Glutamatergic neuron (in vitro differentiated cells): Measurements from ENCODE around the gene ZNF648. TPM values are rescaled to one million over a fixed set of nuclear protein-coding genes. Genes with fewer than 3 reads are reported as not detected.
"Not testable (repeated sequence)": the region's sequence is repeated elsewhere in the genome, so short reads cannot be mapped to it uniquely, and the experiment has no call there.

Experiments used
- DNase-seq: peaks from one replicate; pipeline ENCODE4 v3.0.0; 2022
- H3K27ac Mint-ChIP-seq: one replicate; pipeline ENCODE4 v1.8.0; 2020; ENCODE audit warnings: mild to moderate bottlenecking, mixed read lengths, inconsistent platforms; ENCODE audit not compliant: unreplicated experiment
- H3K27me3 Mint-ChIP-seq: one replicate; pipeline ENCODE4 v1.8.0; 2020; ENCODE audit warnings: mild to moderate bottlenecking, moderate library complexity, mixed read lengths, inconsistent platforms; ENCODE audit not compliant: unreplicated experiment
- H3K36me3 Mint-ChIP-seq: one replicate; pipeline ENCODE4 v1.8.0; 2020; ENCODE audit warnings: mild to moderate bottlenecking, mixed read lengths, inconsistent platforms; ENCODE audit not compliant: unreplicated experiment
- H3K4me1 Mint-ChIP-seq: one replicate; pipeline ENCODE4 v1.8.0; 2020; ENCODE audit warnings: mild to moderate bottlenecking, low read depth, mixed read lengths, inconsistent platforms; ENCODE audit not compliant: unreplicated experiment
- H3K4me3 Mint-ChIP-seq: one replicate; pipeline ENCODE4 v1.8.0; 2020; ENCODE audit warnings: mild to moderate bottlenecking, mixed read lengths, inconsistent platforms; ENCODE audit not compliant: unreplicated experiment
- H3K9me3 Mint-ChIP-seq: one replicate; pipeline ENCODE4 v1.8.0; 2020; ENCODE audit warnings: mild to moderate bottlenecking, moderate library complexity, mixed read lengths, inconsistent platforms; ENCODE audit not compliant: unreplicated experiment
- CTCF ChIP-seq: fragments of 200-600 bp; sonication (generic); IDR thresholded peaks from one replicate; pipeline ENCODE4 v1.5.0; 2021; ENCODE audit not compliant: partially characterized antibody, unreplicated experiment
- total RNA-seq: library from RNA; stranded (reverse); fragmentation: NEBNext Ultra II Directional; extraction: Animal tissue kit (Norgen Biotek cat#: 25700); gene quantifications from one replicate; pipeline ENCODE4 v1.2.1, GENCODE V29; 2021; ENCODE audit not compliant: unreplicated experiment

The ZNF648 gene
- total RNA-seq, 1 donor from 2014 or later: not detected

GRCh38 chr1:182029002-182029378, 32.5 kb downstream of the ZNF648 start:
- TF ChIP-seq CTCF: no peak
- peak overlapping the region; percentile 98 for H3K4me3 Mint-ChIP-seq

GRCh38 chr1:182015360-182015759, 46.2 kb downstream of the ZNF648 start:
- Mint-ChIP-seq H3K27me3 (no peaks in the 10 kb centered on the region), H3K9me3 (peaks cover 2% of the 10 kb centered on the region), H3K4me1 (no peaks in the 10 kb centered on the region), H3K4me3 (no peak overlapping the region), H3K36me3 (no peaks in the 10 kb centered on the region), H3K27ac (no peak overlapping the region)
- no peak for DNase-seq
- no peak for TF ChIP-seq CTCF

More at GRCh38 chr1:182029002-182029378, 32.5 kb downstream of the ZNF648 start:
- Mint-ChIP-seq H3K9me3 (peaks cover 4% of the 10 kb centered on the region), H3K4me1 (peaks cover 3% of the 10 kb centered on the region), H3K36me3 (no peaks in the 10 kb centered on the region), H3K27ac (peak overlapping the region; percentile 89), H3K27me3 (peaks cover 5% of the 10 kb centered on the region)
- DNase-seq: no peak

GRCh38 chr1:182010800-182011370, 50.6 kb downstream of the ZNF648 start:
- DNase-seq: peak; percentile 20
- H3K27me3 Mint-ChIP-seq, H3K4me1 Mint-ChIP-seq, H3K27ac Mint-ChIP-seq, H3K4me3 Mint-ChIP-seq: not testable (repeated sequence)
- Mint-ChIP-seq H3K9me3 (peaks cover 11% of the 10 kb centered on the region), H3K36me3 (peaks cover 17% of the 10 kb centered on the region)

GRCh38 chr1:182005398-182005797, 56.1 kb downstream of the ZNF648 start:
- peaks cover 17% of the 10 kb centered on the region for H3K36me3 Mint-ChIP-seq
- H3K27ac Mint-ChIP-seq: not testable (repeated sequence)

GRCh38 chr1:182004601-182005000, 56.9 kb downstream of the ZNF648 start:
- Mint-ChIP-seq H3K9me3 (peaks cover 5% of the 10 kb centered on the region), H3K27ac (no peak overlapping the region), H3K27me3 (peaks cover 2% of the 10 kb centered on the region), H3K4me3 (no peak overlapping the region), H3K36me3 (peaks cover 13% of the 10 kb centered on the region), H3K4me1 (no peaks in the 10 kb centered on the region)
- TF ChIP-seq CTCF: no peak
- DNase-seq: no peak

More at GRCh38 chr1:182005398-182005797, 56.1 kb downstream of the ZNF648 start:
- DNase-seq, H3K4me3 Mint-ChIP-seq, H3K27me3 Mint-ChIP-seq, H3K9me3 Mint-ChIP-seq, H3K4me1 Mint-ChIP-seq: not testable (repeated sequence)
